Coronary artery (tissue), 2 donors: ENCODE measurements around the gene LVRN.

ENCODE experiments used
- DNase-seq: peaks from one replicate; pipeline ENCODE4 v3.0.0-alpha.2; 2017; ENCODE audit warnings: low spot score
- H3K27ac ChIP-seq, 2 donors: fragments of 200-600 bp; sonication (generic); one replicate each; pipeline ENCODE4 v1.5.1; 2016 to 2019
- H3K4me3 ChIP-seq: fragments of 200-600 bp; sonication (generic); 2 replicates; pipeline ENCODE4 v1.5.1; 2016; ENCODE audit warnings: mild to moderate bottlenecking, moderate library complexity
- CTCF ChIP-seq: fragments of 200-600 bp; sonication (generic); IDR thresholded peaks from one replicate; pipeline ENCODE4 v1.5.1; 2019; ENCODE audit warnings: antibody characterized with exemption

LVRN gene

GRCh38 chr5:115934388-115934974, 27.8 kb upstream of the LVRN start:
- Histone ChIP-seq H3K4me3 (no peak overlapping the region), H3K27ac (no peak overlapping the region)
- TF ChIP-seq CTCF = no peak
- DNase-seq = no peak

GRCh38 chr5:115936031-115936430, 26.2 kb upstream of the LVRN start:
- no peak overlapping the region for H3K27ac ChIP-seq
- no peak for TF ChIP-seq CTCF
- no peak overlapping the region for H3K4me3 ChIP-seq
- DNase-seq = no peak

GRCh38 chr5:115939059-115939458, 23.2 kb upstream of the LVRN start:
- no peak overlapping the region for H3K27ac ChIP-seq
- H3K4me3 ChIP-seq = no peak overlapping the region
- no peak for DNase-seq
- no peak for TF ChIP-seq CTCF

- TF ChIP-seq CTCF = no peak
- H3K27ac ChIP-seq = no peak overlapping the region
- H3K4me3 ChIP-seq = no peak overlapping the region
- DNase-seq = no peak
Observed at GRCh38 chr5:115940080-115940810, 22.0 kb upstream of the LVRN start.

GRCh38 chr5:115941051-115941675, 21.1 kb upstream of the LVRN start:
- no peak for DNase-seq
- TF ChIP-seq CTCF = no peak
- H3K4me3 ChIP-seq = no peak overlapping the region
- no peak overlapping the region for H3K27ac ChIP-seq

- Histone ChIP-seq H3K27ac (no peak overlapping the region), H3K4me3 (no peak overlapping the region)
- no peak for TF ChIP-seq CTCF
- no peak for DNase-seq
Observed at GRCh38 chr5:115944501-115944900, 17.8 kb upstream of the LVRN start.

GRCh38 chr5:115946655-115947054, 15.6 kb upstream of the LVRN start:
- no peak for TF ChIP-seq CTCF
- no peak overlapping the region for H3K4me3 ChIP-seq
- H3K27ac ChIP-seq = no peak overlapping the region
- no peak for DNase-seq
